WTC11 (cell line): ENCODE data around the gene ITPK1. TPM values are rescaled to one million over a fixed set of nuclear protein-coding genes. Genes with fewer than 3 reads are reported as not detected.

Experiments
- ATAC-seq: fragments of 200-7000 bp; cut with Tn5 transposase; 2 replicates; pipeline ENCODE4 v1.10.0; 2021; ENCODE audit warnings: mild to moderate bottlenecking, moderate library complexity
- CTCF ChIA-PET: fragments of 300-600 bp; sonication (Branson Sonifier 250); formaldehyde crosslinking; loops from one replicate; lab custom pipeline; 2021; ENCODE audit warnings: antibody characterized with exemption; lab: Charles Lee
- POLR2A ChIA-PET: fragments of 350-600 bp; sonication (Branson Sonifier 250); formaldehyde crosslinking; loops from one replicate; lab custom pipeline; 2021; ENCODE audit warnings: antibody characterized with exemption; lab: Charles Lee
- DNase-seq: peaks from one replicate; pipeline ENCODE4 v3.0.0; 2021; ENCODE audit warnings: low spot score
- H3K27ac Mint-ChIP-seq: 2 replicates; pipeline ENCODE4 v1.8.0; 2021; ENCODE audit warnings: mixed read lengths
- H3K27me3 Mint-ChIP-seq: 2 replicates; pipeline ENCODE4 v1.8.0; 2021; ENCODE audit warnings: low read depth, mild to moderate bottlenecking, moderate library complexity, mixed read lengths
- H3K36me3 Mint-ChIP-seq: 2 replicates; pipeline ENCODE4 v1.8.0; 2021; ENCODE audit warnings: mixed read lengths
- H3K4me1 Mint-ChIP-seq: 2 replicates; pipeline ENCODE4 v1.8.0; 2022; ENCODE audit warnings: mixed read lengths
- H3K4me3 Mint-ChIP-seq: 2 replicates; pipeline ENCODE4 v1.8.0; 2021; ENCODE audit warnings: mild to moderate bottlenecking, moderate library complexity, mixed read lengths
- H3K9me3 Mint-ChIP-seq: 2 replicates; pipeline ENCODE4 v1.8.0; 2021; ENCODE audit warnings: mixed read lengths
- CREB1 ChIP-seq: sonication (generic); formaldehyde crosslinking; IDR thresholded peaks from 2 replicates; pipeline ENCODE4 v1.8.0; 2023; ENCODE audit warnings: mild to moderate bottlenecking, missing genetic modification reagents
- ESRRA ChIP-seq: sonication (generic); formaldehyde crosslinking; IDR thresholded peaks from 2 replicates; pipeline ENCODE4 v1.8.1; 2022; ENCODE audit warnings: mild to moderate bottlenecking, missing genetic modification reagents, borderline replicate concordance
- ETV6 ChIP-seq: sonication (generic); formaldehyde crosslinking; IDR thresholded peaks from 2 replicates; pipeline ENCODE4 v1.8.1; 2022; ENCODE audit warnings: mild to moderate bottlenecking, missing genetic modification reagents
- IRF2 ChIP-seq: sonication (generic); formaldehyde crosslinking; IDR thresholded peaks from 2 replicates; pipeline ENCODE4 v1.8.0; 2022; ENCODE audit warnings: low read depth, missing genetic modification reagents, borderline replicate concordance
- NFATC4 ChIP-seq: fragments of 250-450 bp; sonication (Bioruptor Pico); IDR thresholded peaks from 2 replicates; pipeline ENCODE4 v1.9.0; 2021; ENCODE audit warnings: mild to moderate bottlenecking
- NFE2L1 ChIP-seq: sonication (generic); formaldehyde crosslinking; IDR thresholded peaks from 2 replicates; pipeline ENCODE4 v1.8.1; 2023; ENCODE audit warnings: missing genetic modification reagents
- NR2C2 ChIP-seq: sonication (generic); formaldehyde crosslinking; IDR thresholded peaks from 2 replicates; pipeline ENCODE4 v1.8.0; 2022; ENCODE audit warnings: mild to moderate bottlenecking, missing genetic modification reagents
- RORB ChIP-seq: fragments of 250-450 bp; sonication (Bioruptor Pico); IDR thresholded peaks from 2 replicates; pipeline ENCODE4 v1.9.0; 2021; ENCODE audit warnings: mild to moderate bottlenecking
- SMAD3 ChIP-seq: sonication (generic); formaldehyde crosslinking; IDR thresholded peaks from 2 replicates; pipeline ENCODE4 v1.8.0; 2022; ENCODE audit warnings: missing genetic modification reagents, mild to moderate bottlenecking, borderline replicate concordance
- SP1 ChIP-seq: sonication (generic); formaldehyde crosslinking; conservative IDR thresholded peaks from 2 replicates; pipeline ENCODE4 v1.8.1; 2022; ENCODE audit warnings: missing genetic modification reagents
- TCF7 ChIP-seq: sonication (generic); formaldehyde crosslinking; IDR thresholded peaks from 2 replicates; pipeline ENCODE4 v1.8.0; 2022; ENCODE audit warnings: mild to moderate bottlenecking, low read depth, missing genetic modification reagents, moderate library complexity
- TEAD1 ChIP-seq: sonication (generic); formaldehyde crosslinking; IDR thresholded peaks from 2 replicates; pipeline ENCODE4 v1.8.0; 2022; ENCODE audit warnings: mild to moderate bottlenecking, missing genetic modification reagents
- ZNF423 ChIP-seq: fragments of 250-450 bp; sonication (Bioruptor Pico); IDR thresholded peaks from 2 replicates; pipeline ENCODE4 v2.1.2; 2022; ENCODE audit warnings: mild to moderate bottlenecking, moderate library complexity
- total RNA-seq: library from RNA; stranded (reverse); gene quantifications from 3 replicates; pipeline ENCODE4 v1.2.3, GENCODE V29; 2021
- TF ChIP-seq, protein P1 (sequence below): sonication (generic); formaldehyde crosslinking; IDR thresholded peaks from 2 replicates; pipeline ENCODE4 v1.8.1; 2023; ENCODE audit warnings: mild to moderate bottlenecking, missing genetic modification reagents
- TF ChIP-seq, protein P2 (sequence below): sonication (generic); formaldehyde crosslinking; IDR thresholded peaks from 2 replicates; pipeline ENCODE4 v1.8.0; 2022; ENCODE audit warnings: mild to moderate bottlenecking, missing genetic modification reagents
- TF ChIP-seq, protein P3 (sequence below): sonication (generic); formaldehyde crosslinking; IDR thresholded peaks from 2 replicates; pipeline ENCODE4 v1.8.1; 2023; ENCODE audit warnings: mild to moderate bottlenecking, moderate library complexity, missing genetic modification reagents
- TF ChIP-seq, protein P4 (sequence below): sonication (generic); formaldehyde crosslinking; IDR thresholded peaks from 2 replicates; pipeline ENCODE4 v1.8.0; 2023; ENCODE audit warnings: mild to moderate bottlenecking, missing genetic modification reagents

ITPK1 gene
- total RNA-seq, 1 experiment from 2014 or later: 144 TPM

DNA sequence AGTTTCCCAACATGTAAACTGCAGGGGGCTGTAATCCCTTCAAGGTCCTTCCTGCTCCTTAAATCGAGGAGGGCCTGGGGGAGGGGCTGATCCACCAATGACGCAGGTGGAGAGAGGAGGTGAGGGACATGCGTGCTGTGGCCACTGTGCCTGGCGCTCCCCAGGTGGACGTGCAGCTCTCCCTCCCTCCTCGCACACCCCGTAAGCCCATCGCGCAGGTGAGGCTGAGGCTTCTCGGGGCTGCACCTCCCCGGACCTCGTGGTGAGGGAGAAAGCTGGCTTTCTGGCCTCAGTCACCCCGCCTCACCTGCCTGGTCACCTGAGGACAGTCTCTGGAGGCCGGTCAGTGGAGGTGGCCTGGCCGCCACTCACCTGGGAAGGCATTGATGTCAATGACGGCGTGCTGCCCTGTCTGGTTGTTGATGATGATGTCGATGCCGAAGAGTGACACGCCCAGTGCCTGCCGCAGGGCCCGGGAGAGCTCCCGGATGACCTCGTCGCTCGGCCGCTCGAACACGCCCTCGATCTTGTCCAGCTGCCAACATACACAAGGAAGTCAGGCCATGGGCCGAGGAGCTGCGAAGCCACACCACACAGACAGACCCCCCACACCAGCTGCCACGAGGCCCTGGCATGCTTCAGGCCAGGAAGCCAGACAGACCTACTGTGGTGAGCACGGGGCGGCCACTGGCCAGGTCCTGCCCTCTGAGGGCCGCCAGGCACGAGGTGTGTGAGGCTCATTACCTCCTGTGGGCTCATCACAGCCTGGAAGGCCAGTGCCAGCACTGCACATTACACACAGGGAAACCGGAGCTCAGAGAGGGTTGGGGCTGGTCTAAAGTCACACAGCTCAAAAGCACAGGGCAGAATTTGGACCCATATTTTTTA lies 169.5 kb downstream of the ITPK1 start:
- DNase-seq (no peak), ATAC-seq (no peak)
- Mint-ChIP-seq H3K4me1 (no peaks in the 10 kb centered on the region), H3K27me3 (no peaks in the 10 kb centered on the region), H3K36me3 (peaks cover 18% of the 10 kb centered on the region; the same call in 1 of the 2 replicates), H3K27ac (no peak overlapping the region), H3K4me3 (no peak overlapping the region), H3K9me3 (no peaks in the 10 kb centered on the region)
- ChIA-PET CTCF (interaction anchor here (1.5 kb wide), 1 partner anchor 88 kb away, joined by 3 read pairs; no protein-coding TSS in a partner anchor), POLR2A (no interaction called here)
- TF ChIP-seq CREB1 (CRISPR knock-in tag): no peak
- TF ChIP-seq NR2C2: 0 out of 2 replicates have a peak, but pooled peaks have one; percentile 18
- TF ChIP-seq NFATC4: no peak

DNA sequence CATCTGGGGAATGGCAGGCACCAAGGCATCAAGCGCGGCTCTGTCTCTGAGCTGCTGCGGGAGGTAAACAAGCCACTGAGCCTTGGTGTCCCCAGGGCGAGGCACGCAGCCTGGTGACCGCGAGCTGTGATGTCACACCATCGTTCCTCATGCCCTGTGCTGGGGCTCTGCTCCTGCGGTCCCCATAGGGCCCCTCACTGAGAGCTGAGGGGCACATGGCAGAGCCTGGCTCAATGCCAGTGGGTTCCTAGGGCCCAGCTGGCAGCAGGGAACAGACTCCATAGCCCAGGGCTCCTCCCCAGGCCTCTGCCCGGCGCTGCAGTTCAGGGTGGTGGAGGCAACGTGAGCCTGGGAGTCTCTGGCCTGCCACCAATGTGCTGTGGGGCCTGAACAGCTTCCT lies 170.2 kb downstream of the ITPK1 start:
- Mint-ChIP-seq H3K9me3 (no peaks in the 10 kb centered on the region), H3K36me3 (peaks cover 15% of the 10 kb centered on the region; the same call in 1 of the 2 replicates), H3K4me1 (no peaks in the 10 kb centered on the region), H3K27ac (no peak overlapping the region), H3K27me3 (no peaks in the 10 kb centered on the region), H3K4me3 (no peak overlapping the region)
- TF ChIP-seq RORB (CRISPR knock-in tag) (no peak), TEAD1 (CRISPR knock-in tag) (no peak), SP1 (no peak), NFATC4 (no peak), ETV6 (CRISPR knock-in tag) (no peak), TCF7 (CRISPR knock-in tag) (no peak)
- TF ChIP-seq, protein P1, sequence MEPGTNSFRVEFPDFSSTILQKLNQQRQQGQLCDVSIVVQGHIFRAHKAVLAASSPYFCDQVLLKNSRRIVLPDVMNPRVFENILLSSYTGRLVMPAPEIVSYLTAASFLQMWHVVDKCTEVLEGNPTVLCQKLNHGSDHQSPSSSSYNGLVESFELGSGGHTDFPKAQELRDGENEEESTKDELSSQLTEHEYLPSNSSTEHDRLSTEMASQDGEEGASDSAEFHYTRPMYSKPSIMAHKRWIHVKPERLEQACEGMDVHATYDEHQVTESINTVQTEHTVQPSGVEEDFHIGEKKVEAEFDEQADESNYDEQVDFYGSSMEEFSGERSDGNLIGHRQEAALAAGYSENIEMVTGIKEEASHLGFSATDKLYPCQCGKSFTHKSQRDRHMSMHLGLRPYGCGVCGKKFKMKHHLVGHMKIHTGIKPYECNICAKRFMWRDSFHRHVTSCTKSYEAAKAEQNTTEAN: no peak
- TF ChIP-seq, protein P2, sequence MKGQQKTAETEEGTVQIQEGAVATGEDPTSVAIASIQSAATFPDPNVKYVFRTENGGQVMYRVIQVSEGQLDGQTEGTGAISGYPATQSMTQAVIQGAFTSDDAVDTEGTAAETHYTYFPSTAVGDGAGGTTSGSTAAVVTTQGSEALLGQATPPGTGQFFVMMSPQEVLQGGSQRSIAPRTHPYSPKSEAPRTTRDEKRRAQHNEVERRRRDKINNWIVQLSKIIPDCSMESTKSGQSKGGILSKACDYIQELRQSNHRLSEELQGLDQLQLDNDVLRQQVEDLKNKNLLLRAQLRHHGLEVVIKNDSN (CRISPR knock-in tag): no peak
- ChIA-PET POLR2A (no interaction called here), CTCF (interaction anchor here (1.5 kb wide), 1 partner anchor 89 kb away, joined by 3 read pairs; no protein-coding TSS in a partner anchor)
- no peak for ATAC-seq
- DNase-seq: no peak

DNA sequence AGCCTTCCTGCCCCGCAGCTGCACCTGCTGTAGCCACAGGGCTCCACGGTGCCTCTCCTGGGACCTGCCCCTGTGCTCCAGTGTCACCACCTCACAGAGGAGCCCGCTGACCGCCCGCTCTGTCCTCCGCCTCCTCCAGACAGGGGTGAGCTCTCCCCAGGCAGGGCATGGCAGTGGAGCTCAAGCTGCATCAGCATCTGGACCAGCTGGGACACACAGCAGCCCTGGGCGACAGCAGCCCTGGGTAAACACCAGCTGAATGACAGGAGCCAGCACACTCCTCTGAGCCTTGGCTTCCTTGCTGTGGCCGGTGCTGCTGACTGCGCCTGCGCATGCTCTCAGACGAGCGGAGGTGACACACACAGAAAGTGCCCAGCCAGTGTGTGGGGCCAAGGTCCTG lies 170.7 kb downstream of the ITPK1 start:
- CTCF ChIA-PET: no interaction called here
- TF ChIP-seq, protein P3, sequence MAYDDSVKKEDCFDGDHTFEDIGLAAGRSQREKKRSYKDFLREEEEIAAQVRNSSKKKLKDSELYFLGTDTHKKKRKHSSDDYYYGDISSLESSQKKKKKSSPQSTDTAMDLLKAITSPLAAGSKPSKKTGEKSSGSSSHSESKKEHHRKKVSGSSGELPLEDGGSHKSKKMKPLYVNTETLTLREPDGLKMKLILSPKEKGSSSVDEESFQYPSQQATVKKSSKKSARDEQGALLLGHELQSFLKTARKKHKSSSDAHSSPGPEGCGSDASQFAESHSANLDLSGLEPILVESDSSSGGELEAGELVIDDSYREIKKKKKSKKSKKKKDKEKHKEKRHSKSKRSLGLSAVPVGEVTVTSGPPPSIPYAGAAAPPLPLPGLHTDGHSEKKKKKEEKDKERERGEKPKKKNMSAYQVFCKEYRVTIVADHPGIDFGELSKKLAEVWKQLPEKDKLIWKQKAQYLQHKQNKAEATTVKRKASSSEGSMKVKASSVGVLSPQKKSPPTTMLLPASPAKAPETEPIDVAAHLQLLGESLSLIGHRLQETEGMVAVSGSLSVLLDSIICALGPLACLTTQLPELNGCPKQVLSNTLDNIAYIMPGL: no peak
- TF ChIP-seq ZNF423 (CRISPR knock-in tag): no peak
- no peak for TF ChIP-seq NFE2L1 (CRISPR knock-in tag)
- TF ChIP-seq SMAD3 (CRISPR knock-in tag): no peak
- TF ChIP-seq, all 79 proteins: peak for 0
- Mint-ChIP-seq H3K4me3 (no peak overlapping the region), H3K4me1 (no peaks in the 10 kb centered on the region), H3K27ac (no peak overlapping the region), H3K27me3 (no peaks in the 10 kb centered on the region), H3K9me3 (no peaks in the 10 kb centered on the region), H3K36me3 (peaks cover 15% of the 10 kb centered on the region; the same call in 1 of the 2 replicates)
- POLR2A ChIA-PET: no interaction called here
- DNase-seq (no peak), ATAC-seq (no peak)

DNA sequence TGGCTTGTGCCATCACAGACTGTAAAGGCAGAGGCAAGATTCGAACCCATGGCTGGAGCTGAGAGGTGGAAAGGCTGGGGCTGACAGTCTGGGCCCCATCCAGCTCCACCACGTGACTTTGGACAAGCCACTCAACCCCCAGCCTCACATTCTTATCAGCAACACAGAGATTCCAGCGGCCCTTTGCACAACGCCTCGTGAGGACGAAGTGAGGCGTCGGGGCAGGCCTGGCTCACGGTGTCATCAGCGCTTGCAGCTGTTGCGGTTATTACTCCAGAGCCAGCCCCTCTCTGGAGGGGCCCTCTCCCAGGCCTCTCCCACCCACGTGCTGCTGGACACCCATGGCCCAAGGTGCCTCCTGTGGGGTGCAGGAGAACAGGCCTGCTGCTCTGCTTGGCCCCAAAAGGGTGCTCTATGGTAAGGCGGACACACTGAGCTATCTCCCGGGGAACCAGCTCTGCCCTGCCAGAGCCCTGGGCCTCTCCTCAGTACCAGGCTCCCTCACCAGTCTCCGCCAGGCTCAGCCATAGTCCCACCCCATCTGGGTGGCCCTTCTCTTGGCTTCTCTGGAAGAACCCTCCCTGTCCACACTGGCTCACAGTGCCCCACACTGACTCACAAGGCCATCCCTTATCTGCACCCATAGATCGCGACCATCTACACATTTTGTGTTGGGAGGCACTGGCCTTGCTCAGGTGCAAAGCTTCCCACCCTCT lies 171.7 kb downstream of the ITPK1 start:
- no peak overlapping the region for H3K27ac Mint-ChIP-seq
- POLR2A ChIA-PET: no interaction called here
- DNase-seq (no peak), ATAC-seq (no peak)
- no peaks in the 10 kb centered on the region for H3K27me3 Mint-ChIP-seq
- CTCF ChIA-PET: interaction anchor here (1.0 to 1.3 kb wide), 4 partner anchors 8 to 189 kb away, joined by 3 to 8 read pairs (median 3); no protein-coding TSS in a partner anchor
- H3K4me3 Mint-ChIP-seq: no peak overlapping the region
- H3K9me3 Mint-ChIP-seq: no peaks in the 10 kb centered on the region
- peaks cover 11% of the 10 kb centered on the region; the same call in 1 of the 2 replicates for H3K36me3 Mint-ChIP-seq
- H3K4me1 Mint-ChIP-seq: no peaks in the 10 kb centered on the region
- no peak for TF ChIP-seq ESRRA
- no peak for TF ChIP-seq RORB (CRISPR knock-in tag)
- TF ChIP-seq, protein P4, sequence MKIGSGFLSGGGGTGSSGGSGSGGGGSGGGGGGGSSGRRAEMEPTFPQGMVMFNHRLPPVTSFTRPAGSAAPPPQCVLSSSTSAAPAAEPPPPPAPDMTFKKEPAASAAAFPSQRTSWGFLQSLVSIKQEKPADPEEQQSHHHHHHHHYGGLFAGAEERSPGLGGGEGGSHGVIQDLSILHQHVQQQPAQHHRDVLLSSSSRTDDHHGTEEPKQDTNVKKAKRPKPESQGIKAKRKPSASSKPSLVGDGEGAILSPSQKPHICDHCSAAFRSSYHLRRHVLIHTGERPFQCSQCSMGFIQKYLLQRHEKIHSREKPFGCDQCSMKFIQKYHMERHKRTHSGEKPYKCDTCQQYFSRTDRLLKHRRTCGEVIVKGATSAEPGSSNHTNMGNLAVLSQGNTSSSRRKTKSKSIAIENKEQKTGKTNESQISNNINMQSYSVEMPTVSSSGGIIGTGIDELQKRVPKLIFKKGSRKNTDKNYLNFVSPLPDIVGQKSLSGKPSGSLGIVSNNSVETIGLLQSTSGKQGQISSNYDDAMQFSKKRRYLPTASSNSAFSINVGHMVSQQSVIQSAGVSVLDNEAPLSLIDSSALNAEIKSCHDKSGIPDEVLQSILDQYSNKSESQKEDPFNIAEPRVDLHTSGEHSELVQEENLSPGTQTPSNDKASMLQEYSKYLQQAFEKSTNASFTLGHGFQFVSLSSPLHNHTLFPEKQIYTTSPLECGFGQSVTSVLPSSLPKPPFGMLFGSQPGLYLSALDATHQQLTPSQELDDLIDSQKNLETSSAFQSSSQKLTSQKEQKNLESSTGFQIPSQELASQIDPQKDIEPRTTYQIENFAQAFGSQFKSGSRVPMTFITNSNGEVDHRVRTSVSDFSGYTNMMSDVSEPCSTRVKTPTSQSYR (CRISPR knock-in tag): no peak
- no peak for TF ChIP-seq ETV6 (CRISPR knock-in tag)
- TF ChIP-seq, protein P1: no peak
- TF ChIP-seq IRF2 (CRISPR knock-in tag): no peak
